SHP77 treated with DMSO at 0.1 percent for 48 hours (cell line): Measurements from ENCODE around the gene CCL5.
"Not testable (repeated sequence)": the region's sequence is repeated elsewhere in the genome, so short reads cannot be mapped to it uniquely, and the experiment has no call there.

ENCODE experiments used
- DNase-seq: peaks from one replicate; lab custom pipeline; 2025; lab: John Stamatoyannopoulos, UW

Gene CCL5

GRCh38 chr17:35898283-35899070 is 18.3 kb upstream of the CCL5 start:
- DNase-seq = no peak

- DNase-seq = not testable (repeated sequence)
Measured at GRCh38 chr17:35897772-35898171, 17.6 kb upstream of the CCL5 start.

GRCh38 chr17:35895636-35896587 is 15.8 kb upstream of the CCL5 start:
- DNase-seq = no peak

GRCh38 chr17:35894206-35894605 is 14.0 kb upstream of the CCL5 start:
- DNase-seq = no peak

GRCh38 chr17:35893751-35894150 is 13.6 kb upstream of the CCL5 start:
- DNase-seq = no peak

- no peak for DNase-seq
Measured at GRCh38 chr17:35892091-35893035, 12.2 kb upstream of the CCL5 start.

GRCh38 chr17:35891269-35891668 is 11.1 kb upstream of the CCL5 start:
- no peak for DNase-seq

GRCh38 chr17:35890774-35891155 is 10.6 kb upstream of the CCL5 start:
- DNase-seq = no peak

GRCh38 chr17:35889818-35890773 is 9.9 kb upstream of the CCL5 start:
- DNase-seq = no peak

- no peak for DNase-seq
Measured at GRCh38 chr17:35889241-35889640, 9.1 kb upstream of the CCL5 start.

- DNase-seq = no peak
Measured at GRCh38 chr17:35878361-35878760, 1.8 kb downstream of the CCL5 start.

- DNase-seq = no peak
Measured at GRCh38 chr17:35877345-35878029, 2.7 kb downstream of the CCL5 start.

GRCh38 chr17:35876534-35876933 is 3.6 kb downstream of the CCL5 start:
- no peak for DNase-seq

- no peak for DNase-seq
Measured at GRCh38 chr17:35875800-35876139, 4.4 kb downstream of the CCL5 start.

- DNase-seq = no peak
Measured at GRCh38 chr17:35875072-35875799, 4.9 kb downstream of the CCL5 start.

GRCh38 chr17:35872196-35872980 is 7.8 kb downstream of the CCL5 start:
- no peak for DNase-seq

GRCh38 chr17:35870906-35871819 is 9.0 kb downstream of the CCL5 start:
- no peak for DNase-seq

GRCh38 chr17:35868737-35869136 is 11.4 kb downstream of the CCL5 start, which contains the start of gene HEATR9:
HEATR9 (minus strand) TSS chr17:35868891; CDS start chr17:35868742, 149 bp downstream.
- DNase-seq = no peak
